ENCODE results near the gene JMJD1C.
A peak's percentile ranks its signal among the peaks of the same experiment; 100 is the strongest.
"Not testable (repeated sequence)": the region's sequence is repeated elsewhere in the genome, so short reads cannot be mapped to it uniquely, and the experiment has no call there.

The JMJD1C gene, protein sequence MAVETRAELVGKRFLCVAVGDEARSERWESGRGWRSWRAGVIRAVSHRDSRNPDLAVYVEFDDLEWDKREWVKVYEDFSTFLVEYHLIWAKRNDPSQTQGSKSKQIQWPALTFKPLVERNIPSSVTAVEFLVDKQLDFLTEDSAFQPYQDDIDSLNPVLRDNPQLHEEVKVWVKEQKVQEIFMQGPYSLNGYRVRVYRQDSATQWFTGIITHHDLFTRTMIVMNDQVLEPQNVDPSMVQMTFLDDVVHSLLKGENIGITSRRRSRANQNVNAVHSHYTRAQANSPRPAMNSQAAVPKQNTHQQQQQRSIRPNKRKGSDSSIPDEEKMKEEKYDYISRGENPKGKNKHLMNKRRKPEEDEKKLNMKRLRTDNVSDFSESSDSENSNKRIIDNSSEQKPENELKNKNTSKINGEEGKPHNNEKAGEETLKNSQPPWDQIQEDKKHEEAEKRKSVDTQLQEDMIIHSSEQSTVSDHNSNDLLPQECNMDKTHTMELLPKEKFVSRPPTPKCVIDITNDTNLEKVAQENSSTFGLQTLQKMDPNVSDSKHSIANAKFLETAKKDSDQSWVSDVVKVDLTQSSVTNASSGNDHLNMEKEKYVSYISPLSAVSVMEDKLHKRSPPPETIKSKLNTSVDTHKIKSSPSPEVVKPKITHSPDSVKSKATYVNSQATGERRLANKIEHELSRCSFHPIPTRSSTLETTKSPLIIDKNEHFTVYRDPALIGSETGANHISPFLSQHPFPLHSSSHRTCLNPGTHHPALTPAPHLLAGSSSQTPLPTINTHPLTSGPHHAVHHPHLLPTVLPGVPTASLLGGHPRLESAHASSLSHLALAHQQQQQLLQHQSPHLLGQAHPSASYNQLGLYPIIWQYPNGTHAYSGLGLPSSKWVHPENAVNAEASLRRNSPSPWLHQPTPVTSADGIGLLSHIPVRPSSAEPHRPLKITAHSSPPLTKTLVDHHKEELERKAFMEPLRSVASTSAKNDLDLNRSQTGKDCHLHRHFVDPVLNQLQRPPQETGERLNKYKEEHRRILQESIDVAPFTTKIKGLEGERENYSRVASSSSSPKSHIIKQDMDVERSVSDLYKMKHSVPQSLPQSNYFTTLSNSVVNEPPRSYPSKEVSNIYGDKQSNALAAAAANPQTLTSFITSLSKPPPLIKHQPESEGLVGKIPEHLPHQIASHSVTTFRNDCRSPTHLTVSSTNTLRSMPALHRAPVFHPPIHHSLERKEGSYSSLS (N-terminal part only)

DNA sequence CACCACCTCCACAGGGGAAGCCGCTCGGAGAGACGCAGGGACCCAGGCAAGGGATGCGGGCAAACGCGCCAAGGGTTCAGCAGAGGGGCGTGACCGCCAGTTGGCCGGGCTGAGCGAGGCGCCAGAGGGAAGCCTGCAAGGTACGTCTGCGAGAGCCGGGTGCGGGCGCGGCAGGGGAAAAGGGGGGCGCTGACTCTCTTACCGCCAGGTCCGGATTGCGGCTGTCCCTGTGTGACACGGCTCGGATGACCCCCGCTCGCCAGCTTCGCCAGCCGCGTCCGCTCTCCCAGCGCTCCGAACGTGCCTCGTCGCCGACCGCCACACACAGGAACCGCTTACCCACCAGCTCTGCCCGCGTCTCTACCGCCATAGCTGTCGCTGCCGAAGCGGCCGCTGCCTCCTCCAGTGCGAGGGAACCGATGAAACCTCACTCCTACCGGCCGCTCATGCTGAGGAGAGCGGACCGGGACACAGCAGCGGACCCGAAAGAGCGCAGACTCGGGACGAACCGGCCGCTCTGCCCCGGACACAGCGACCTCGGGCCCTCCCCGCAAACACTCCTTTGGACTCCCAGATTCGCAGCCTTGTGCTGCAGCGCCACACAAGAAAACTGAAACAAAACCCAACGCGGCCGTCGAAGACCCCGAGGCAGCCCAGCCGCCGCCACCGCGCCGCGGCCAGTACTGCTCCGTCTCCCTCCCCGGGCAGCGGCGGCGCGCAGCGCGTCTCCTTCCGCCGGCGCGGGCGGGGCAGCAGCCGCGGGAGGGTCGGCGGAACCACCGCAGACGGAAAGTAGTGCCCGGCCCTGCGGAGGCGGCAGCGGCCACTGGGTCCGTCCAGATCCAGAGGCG lies at the start of gene JMJD1C:
Gene JMJD1C (minus strand): TSS at position 685 of the 851 bp plus-strand sequence. CDS start 315 bp downstream, at position 370.
- intact Hi-C loops (cut with micrococcal nuclease): loop anchor here (2.0 to 5.0 kb wide), 3 partner anchors 57 to 248 kb away; no protein-coding TSS in a partner anchor
- H3K4me1 Mint-ChIP-seq (ENCODE audit: low read depth): peaks cover 27% of the 10 kb centered on the region

DNA sequence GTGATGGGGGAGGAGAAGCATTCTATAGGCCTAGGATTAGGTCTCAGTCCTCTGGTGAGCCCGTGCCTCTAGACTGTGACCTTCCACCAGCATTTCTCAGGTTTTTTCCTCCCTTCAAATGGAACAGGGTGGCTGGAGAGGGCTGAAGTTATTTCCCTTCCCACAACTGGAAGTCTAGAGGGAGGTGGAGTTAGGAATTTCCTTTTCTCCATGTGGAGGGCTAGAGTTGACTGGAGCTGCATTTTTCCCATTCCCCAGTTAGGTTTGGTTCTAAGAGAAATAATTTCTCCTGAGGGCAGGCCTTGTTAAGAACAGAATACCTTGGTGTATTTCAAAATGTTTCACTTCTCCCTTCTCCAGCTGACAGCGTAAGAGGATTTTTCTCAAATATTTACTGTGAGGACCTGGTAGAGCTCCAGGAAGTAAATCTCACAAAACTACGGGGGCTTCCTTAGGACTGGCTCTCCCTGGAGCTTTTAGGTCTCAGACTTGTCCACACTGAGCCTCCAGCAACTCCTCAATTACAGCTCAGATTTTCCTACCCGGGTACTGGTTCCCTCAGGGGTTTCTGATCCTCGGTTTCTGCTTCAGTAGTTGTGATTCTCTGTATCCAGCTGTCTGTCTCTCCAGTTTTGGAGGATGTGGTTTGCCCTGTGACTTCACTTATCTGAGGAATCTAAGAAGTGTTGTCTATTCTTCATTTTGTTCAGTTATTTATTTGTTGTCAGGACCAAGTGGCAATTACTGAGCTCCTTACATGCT lies 49.4 kb upstream of the JMJD1C start:
- intact Hi-C loops (cut with micrococcal nuclease): no loop called here
- Mint-ChIP-seq H3K4me1 (ENCODE audit: low read depth) (peaks cover 41% of the 10 kb centered on the region), H3K4me3 (peak overlapping the region; percentile 30), H3K27me3 (no peaks in the 10 kb centered on the region), H3K9me3 (peaks cover 11% of the 10 kb centered on the region), H3K36me3 (ENCODE audit: low read depth) (peaks cover 27% of the 10 kb centered on the region), H3K27ac (peak overlapping the region; percentile 70)

More for the DNA sequence above, at the start of gene JMJD1C:
- peaks cover 13% of the 10 kb centered on the region for H3K36me3 Mint-ChIP-seq (ENCODE audit: low read depth)
- H3K9me3 Mint-ChIP-seq: peaks cover 7% of the 10 kb centered on the region
- H3K4me3 Mint-ChIP-seq: peak within 1 kb of the TSS; percentile 99
- H3K27ac Mint-ChIP-seq: peak within 1 kb of the TSS; percentile 95
- peaks cover 11% of the 10 kb centered on the region for H3K27me3 Mint-ChIP-seq

DNA sequence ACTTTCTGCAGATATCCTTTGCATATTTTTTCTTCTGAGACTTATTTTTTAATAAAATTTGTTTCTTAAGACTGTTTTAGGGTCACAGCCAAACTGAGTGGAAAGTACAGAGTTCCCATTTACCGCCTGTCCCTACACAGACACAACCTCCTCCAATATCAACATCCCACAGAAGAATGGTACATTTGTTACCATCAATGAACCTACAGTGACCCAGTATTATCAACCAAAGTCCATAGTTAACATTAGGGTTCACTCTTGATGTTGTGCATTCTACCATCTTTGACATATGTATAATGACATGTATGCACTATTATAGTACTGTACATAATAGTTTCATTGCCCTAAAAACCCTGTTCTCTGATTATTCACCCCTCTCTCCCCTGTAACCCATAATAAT lies 40.8 kb upstream of the JMJD1C start:
- Mint-ChIP-seq H3K4me3 (no peak overlapping the region), H3K27me3 (no peaks in the 10 kb centered on the region), H3K27ac (no peak overlapping the region), H3K36me3 (ENCODE audit: low read depth) (no peaks in the 10 kb centered on the region), H3K4me1 (ENCODE audit: low read depth) (peaks cover 34% of the 10 kb centered on the region), H3K9me3 (no peaks in the 10 kb centered on the region)
- intact Hi-C loops (cut with micrococcal nuclease): no loop called here

DNA sequence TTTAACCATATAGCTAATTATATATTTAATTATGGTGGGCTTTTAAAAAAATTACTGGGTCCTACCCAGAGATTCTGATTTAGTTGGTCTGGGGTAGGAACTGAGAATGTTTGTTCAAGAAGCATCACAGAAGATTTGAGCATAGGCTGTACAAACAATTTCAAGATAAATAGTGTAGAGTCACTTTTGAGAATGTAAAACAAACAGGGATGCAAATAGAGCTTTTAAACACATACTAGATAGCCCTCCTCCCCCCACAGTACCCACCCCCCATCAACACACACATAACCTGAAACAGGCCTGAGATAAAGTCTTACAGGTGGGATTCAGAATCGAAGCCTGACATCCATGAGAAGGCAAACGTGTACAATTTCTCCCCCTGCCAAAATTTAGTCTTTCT lies 39.8 kb upstream of the JMJD1C start:
- Mint-ChIP-seq H3K27ac (no peak overlapping the region), H3K27me3 (no peaks in the 10 kb centered on the region), H3K4me3 (no peak overlapping the region)

DNA sequence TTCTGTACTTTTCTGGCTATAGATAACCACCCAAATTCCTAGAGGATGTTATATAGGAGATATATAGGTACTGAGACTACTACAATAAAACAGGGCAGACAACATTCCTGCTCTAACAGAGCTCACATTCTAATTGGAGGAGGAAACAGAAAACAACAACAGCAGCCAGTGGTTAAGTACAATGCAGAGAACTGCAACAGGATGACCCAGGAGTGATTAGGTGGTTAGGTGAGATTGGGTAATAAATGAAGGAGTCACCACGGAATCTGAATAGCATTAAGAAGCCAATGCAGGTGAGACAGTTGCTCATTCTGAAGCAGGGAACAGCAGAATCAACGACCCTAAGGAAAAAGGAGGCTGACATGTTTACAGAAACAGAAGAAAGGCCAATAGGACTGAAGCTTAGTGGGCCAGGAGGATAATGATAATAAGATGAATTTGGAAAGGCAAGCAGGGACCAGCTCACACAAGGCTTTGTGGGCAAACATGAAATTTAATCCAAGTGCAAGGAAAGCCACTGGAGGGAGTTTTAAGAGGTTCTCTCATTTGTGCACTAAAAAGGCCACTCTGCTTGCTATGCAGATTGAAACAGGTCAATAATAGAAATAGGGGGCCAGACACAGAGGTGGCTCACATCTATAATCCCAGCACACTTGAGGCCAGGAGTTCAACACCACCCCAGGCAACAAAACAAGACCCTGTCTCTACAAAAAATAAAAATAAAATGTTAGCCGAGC lies 38.5 kb upstream of the JMJD1C start:
- no peak overlapping the region for H3K4me3 Mint-ChIP-seq
- intact Hi-C loops (cut with micrococcal nuclease): no loop called here

More for the DNA sequence above, 39.8 kb upstream of the JMJD1C start:
- no peaks in the 10 kb centered on the region for H3K9me3 Mint-ChIP-seq
- intact Hi-C loops (cut with micrococcal nuclease): no loop called here
- peaks cover 3% of the 10 kb centered on the region for H3K36me3 Mint-ChIP-seq (ENCODE audit: low read depth)
- H3K4me1 Mint-ChIP-seq (ENCODE audit: low read depth): peaks cover 34% of the 10 kb centered on the region

DNA sequence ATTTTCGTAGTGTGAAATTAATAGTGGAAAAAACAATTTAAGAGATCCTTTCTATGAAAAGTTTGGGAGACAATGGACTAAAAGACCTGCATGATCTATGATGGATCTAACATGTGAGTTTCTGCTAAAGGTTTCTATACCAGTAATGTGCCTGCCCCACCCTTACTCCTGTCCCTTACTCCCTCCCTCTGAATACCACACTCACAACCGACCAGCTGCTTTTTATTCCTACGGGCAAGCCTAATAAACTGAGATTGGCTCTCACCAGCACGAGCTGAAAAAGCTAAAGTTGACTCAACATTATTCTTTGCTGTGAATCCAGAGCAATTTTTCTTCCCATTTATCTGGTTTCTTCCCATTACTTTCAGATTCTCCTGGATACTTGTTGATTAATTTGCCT lies 37.6 kb upstream of the JMJD1C start:
- peaks cover 9% of the 10 kb centered on the region for H3K36me3 Mint-ChIP-seq (ENCODE audit: low read depth)
- H3K9me3 Mint-ChIP-seq: no peaks in the 10 kb centered on the region
- peaks cover 43% of the 10 kb centered on the region for H3K4me1 Mint-ChIP-seq (ENCODE audit: low read depth)
- intact Hi-C loops (cut with micrococcal nuclease): no loop called here
- no peak overlapping the region for H3K4me3 Mint-ChIP-seq
- no peak overlapping the region for H3K27ac Mint-ChIP-seq
- no peaks in the 10 kb centered on the region for H3K27me3 Mint-ChIP-seq

More for the DNA sequence above, 38.5 kb upstream of the JMJD1C start:
- peaks cover 35% of the 10 kb centered on the region for H3K4me1 Mint-ChIP-seq (ENCODE audit: low read depth)
- no peak overlapping the region for H3K27ac Mint-ChIP-seq
- peaks cover 9% of the 10 kb centered on the region for H3K36me3 Mint-ChIP-seq (ENCODE audit: low read depth)
- H3K9me3 Mint-ChIP-seq: no peaks in the 10 kb centered on the region
- no peaks in the 10 kb centered on the region for H3K27me3 Mint-ChIP-seq

DNA sequence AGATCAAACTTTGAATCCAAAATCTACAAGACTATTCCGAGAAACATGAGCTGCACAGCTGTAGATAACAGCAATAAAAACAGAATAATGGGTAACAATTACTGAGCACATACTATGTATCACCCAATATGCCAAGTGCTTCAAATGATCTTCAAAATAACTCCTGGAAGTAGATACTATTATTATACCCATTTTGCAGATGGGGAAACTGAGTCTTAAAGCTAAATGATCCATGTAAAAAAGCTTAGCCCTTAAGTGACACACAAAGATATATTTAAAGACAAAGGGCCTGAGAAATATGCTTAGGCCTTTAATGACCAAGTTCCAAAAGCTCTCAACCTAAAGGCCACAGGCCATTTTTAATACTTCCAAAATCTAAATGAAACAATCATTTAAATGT lies 37.1 kb upstream of the JMJD1C start:
- intact Hi-C loops (cut with micrococcal nuclease): no loop called here
- H3K4me3 Mint-ChIP-seq: no peak overlapping the region
- peaks cover 43% of the 10 kb centered on the region for H3K4me1 Mint-ChIP-seq (ENCODE audit: low read depth)
- no peaks in the 10 kb centered on the region for H3K9me3 Mint-ChIP-seq
- H3K27ac Mint-ChIP-seq: no peak overlapping the region
- no peaks in the 10 kb centered on the region for H3K27me3 Mint-ChIP-seq
- peaks cover 9% of the 10 kb centered on the region for H3K36me3 Mint-ChIP-seq (ENCODE audit: low read depth)

DNA sequence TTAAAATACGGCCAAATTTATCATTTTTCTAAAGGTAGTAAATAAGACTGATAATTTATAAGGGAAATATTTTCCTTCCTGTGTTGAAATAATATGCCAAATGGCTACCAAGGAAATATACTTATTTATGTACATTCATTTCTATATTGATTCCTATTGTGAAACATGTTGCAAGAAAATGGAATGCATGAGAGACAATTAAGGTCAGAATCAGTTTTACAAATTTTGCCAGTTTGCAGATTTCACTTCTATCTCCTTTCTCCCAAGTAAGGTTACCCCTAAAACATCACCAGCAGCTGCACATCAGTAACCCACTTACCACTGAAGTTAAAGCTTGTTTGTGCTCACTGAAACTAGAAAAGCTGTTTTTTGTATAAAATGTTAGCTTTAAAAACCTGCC lies 36.2 kb upstream of the JMJD1C start:
- Mint-ChIP-seq H3K4me3 (no peak overlapping the region), H3K4me1 (ENCODE audit: low read depth) (peaks cover 43% of the 10 kb centered on the region), H3K27ac (no peak overlapping the region), H3K27me3 (no peaks in the 10 kb centered on the region), H3K9me3 (no peaks in the 10 kb centered on the region), H3K36me3 (ENCODE audit: low read depth) (peaks cover 9% of the 10 kb centered on the region)
- intact Hi-C loops (cut with micrococcal nuclease): no loop called here

DNA sequence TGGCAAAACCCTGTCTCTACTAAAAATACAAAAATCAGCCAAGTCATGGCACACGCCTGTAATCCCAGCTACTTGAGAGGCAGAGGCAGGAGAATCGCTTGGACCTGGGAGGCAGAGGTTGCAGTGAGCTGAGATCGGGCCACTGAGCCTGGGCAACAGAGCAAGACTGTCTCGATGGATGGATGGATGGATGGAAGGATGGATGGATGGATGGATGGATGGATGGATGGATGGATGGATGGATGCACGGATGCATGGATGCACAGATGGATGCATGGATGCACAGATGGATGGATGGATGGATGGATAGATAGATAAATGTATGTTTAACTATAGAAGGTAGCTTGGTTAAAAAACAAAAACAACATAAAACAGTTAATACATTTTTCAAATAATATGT lies 34.8 kb upstream of the JMJD1C start:
- intact Hi-C loops (cut with micrococcal nuclease); H3K9me3 Mint-ChIP-seq; H3K36me3 Mint-ChIP-seq (ENCODE audit: low read depth); H3K27me3 Mint-ChIP-seq; H3K27ac Mint-ChIP-seq; H3K4me3 Mint-ChIP-seq: not testable (repeated sequence)
- peaks cover 34% of the 10 kb centered on the region for H3K4me1 Mint-ChIP-seq (ENCODE audit: low read depth)

DNA sequence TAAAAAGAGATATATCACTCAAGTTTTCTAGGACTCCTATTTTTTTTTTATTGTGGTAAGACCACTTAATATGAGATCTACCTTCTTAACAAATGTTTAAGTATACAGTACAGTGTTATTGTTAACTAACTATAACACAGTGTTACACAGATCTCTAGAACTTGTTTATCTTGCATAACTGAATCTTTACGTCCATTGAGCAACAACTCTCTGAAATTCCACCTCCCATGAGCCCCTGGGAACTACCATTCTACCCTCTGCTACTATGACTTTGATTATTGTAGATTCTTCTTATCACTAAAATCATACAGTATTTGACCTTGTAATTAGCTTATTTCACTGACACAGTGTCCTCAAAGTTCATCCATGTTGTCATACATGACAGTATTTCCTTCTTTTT lies 32.9 kb upstream of the JMJD1C start:
- intact Hi-C loops (cut with micrococcal nuclease): no loop called here
- Mint-ChIP-seq H3K27me3 (no peaks in the 10 kb centered on the region), H3K9me3 (no peaks in the 10 kb centered on the region), H3K27ac (no peak overlapping the region), H3K4me1 (ENCODE audit: low read depth) (peaks cover 19% of the 10 kb centered on the region), H3K36me3 (ENCODE audit: low read depth) (peaks cover 9% of the 10 kb centered on the region), H3K4me3 (no peak overlapping the region)

DNA sequence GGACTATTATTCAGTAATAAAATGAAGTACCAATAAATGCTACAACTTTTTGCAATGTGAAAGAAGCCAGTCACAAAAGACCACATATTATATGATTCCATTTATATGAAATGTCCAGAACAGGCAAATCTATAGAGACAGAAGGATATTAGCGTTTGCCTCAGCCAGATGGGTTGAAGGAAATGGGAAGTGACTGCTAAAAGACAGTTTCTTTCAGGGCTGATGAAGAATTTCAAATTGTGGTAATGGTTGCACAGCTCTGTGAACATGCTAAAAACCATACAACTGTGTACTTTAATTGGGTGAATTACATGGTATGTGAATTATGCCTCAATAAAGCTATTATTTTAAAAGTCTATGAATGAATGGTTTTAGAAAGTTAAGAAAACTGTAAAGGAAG lies 31.5 kb upstream of the JMJD1C start:
- Mint-ChIP-seq H3K27me3 (no peaks in the 10 kb centered on the region), H3K4me3 (no peak overlapping the region), H3K4me1 (ENCODE audit: low read depth) (peaks cover 15% of the 10 kb centered on the region), H3K9me3 (no peaks in the 10 kb centered on the region), H3K27ac (no peak overlapping the region), H3K36me3 (ENCODE audit: low read depth) (peaks cover 9% of the 10 kb centered on the region)
- intact Hi-C loops (cut with micrococcal nuclease): no loop called here

DNA sequence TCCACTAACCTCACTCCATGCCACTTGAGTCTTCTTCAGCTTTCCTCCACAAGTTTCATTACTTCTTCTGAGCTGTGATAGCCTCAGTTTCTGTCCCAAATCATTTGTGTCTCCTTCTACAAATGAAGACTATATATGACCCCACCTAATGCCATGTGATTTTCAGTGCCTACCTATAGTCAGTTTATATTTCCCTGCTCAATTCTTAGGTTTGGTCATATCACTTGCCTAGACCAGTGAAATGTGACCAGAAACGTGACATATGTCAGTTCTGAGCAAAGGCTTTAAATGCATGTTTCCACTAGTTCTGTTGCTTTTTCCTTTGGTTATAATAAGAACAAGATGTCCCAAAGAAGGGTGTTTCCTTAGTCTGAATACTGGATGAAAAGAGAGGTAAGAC lies 30.8 kb upstream of the JMJD1C start:
- no peak overlapping the region for H3K4me3 Mint-ChIP-seq

More for the DNA sequence above, 30.8 kb upstream of the JMJD1C start:
- Mint-ChIP-seq H3K36me3 (ENCODE audit: low read depth) (peaks cover 9% of the 10 kb centered on the region), H3K27me3 (no peaks in the 10 kb centered on the region), H3K9me3 (no peaks in the 10 kb centered on the region), H3K27ac (no peak overlapping the region), H3K4me1 (ENCODE audit: low read depth) (peaks cover 22% of the 10 kb centered on the region)
- intact Hi-C loops (cut with micrococcal nuclease): no loop called here

Measured in dendritic cell treated with granulocyte-macrophage colony-stimulating factor and Interleukin-4, amounts not matched to agents 40 ng/mL and 50 ng/mL, for 4 days (primary cell).